ENCODE results near the gene GDAP1L1.

DNA sequence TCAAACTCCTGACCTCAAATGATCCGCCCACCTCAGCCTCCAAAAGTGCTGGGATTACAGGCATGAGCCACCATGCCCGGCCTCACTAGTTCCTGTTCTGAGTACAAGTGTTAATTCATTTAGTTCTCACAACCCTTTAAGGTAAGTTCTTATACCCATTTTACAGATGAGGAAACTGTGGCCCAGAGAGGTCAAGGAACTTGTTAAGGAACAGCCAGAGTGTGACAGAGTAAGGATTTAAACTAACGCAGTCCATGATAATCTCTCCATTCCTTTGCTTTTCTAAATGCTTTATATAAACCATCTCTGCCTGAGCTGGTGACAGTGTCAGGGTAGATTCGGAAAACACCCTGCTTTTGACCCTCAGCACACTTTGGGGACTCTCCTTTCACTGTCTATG, 50.6 kb downstream of the GDAP1L1 start:
- TF ChIP-seq CTCF (IDR thresholded peaks at IDR 0.05) (no peak), POLR2A (IDR thresholded peaks at IDR 0.05) (no peak)

Data from right lobe of liver (tissue), 4 donors.